ENCODE data around the gene ARID5B. TPM values are rescaled to one million over a fixed set of nuclear protein-coding genes. Genes with fewer than 3 reads are reported as not detected.

Gene ARID5B
- polyA plus RNA-seq, 1 donor from 2014 or later = 2.1 TPM

GRCh38 chr10:61857746-61858145 is 43.8 kb upstream of the ARID5B start:
- H3K9ac ChIP-seq (ENCODE audit: low read length) = no peak overlapping the region
- no peaks in the 10 kb centered on the region for H3F3A ChIP-seq (ENCODE audit: insufficient read depth, low read length, poor library complexity, severe bottlenecking)
- H3K9me3 ChIP-seq (ENCODE audit: low read length) = no peaks in the 10 kb centered on the region
- no peak overlapping the region for H3K4me2 ChIP-seq (ENCODE audit: low read length)
- no peaks in the 10 kb centered on the region for H4K20me1 ChIP-seq (ENCODE audit: insufficient read depth)
- H3K36me3 ChIP-seq (ENCODE audit: insufficient read depth, low read length) = no peaks in the 10 kb centered on the region
- H2AFZ ChIP-seq (ENCODE audit: low read depth, low read length) = no peak overlapping the region
- H3K9me2 ChIP-seq (ENCODE audit: insufficient read depth, low read length) = no peaks in the 10 kb centered on the region
- no peaks in the 10 kb centered on the region for H3K27me3 ChIP-seq (ENCODE audit: insufficient read depth, low read depth, low read length)
- H3K27ac ChIP-seq (ENCODE audit: low read length) = no peak overlapping the region
- TF ChIP-seq, protein P1, sequence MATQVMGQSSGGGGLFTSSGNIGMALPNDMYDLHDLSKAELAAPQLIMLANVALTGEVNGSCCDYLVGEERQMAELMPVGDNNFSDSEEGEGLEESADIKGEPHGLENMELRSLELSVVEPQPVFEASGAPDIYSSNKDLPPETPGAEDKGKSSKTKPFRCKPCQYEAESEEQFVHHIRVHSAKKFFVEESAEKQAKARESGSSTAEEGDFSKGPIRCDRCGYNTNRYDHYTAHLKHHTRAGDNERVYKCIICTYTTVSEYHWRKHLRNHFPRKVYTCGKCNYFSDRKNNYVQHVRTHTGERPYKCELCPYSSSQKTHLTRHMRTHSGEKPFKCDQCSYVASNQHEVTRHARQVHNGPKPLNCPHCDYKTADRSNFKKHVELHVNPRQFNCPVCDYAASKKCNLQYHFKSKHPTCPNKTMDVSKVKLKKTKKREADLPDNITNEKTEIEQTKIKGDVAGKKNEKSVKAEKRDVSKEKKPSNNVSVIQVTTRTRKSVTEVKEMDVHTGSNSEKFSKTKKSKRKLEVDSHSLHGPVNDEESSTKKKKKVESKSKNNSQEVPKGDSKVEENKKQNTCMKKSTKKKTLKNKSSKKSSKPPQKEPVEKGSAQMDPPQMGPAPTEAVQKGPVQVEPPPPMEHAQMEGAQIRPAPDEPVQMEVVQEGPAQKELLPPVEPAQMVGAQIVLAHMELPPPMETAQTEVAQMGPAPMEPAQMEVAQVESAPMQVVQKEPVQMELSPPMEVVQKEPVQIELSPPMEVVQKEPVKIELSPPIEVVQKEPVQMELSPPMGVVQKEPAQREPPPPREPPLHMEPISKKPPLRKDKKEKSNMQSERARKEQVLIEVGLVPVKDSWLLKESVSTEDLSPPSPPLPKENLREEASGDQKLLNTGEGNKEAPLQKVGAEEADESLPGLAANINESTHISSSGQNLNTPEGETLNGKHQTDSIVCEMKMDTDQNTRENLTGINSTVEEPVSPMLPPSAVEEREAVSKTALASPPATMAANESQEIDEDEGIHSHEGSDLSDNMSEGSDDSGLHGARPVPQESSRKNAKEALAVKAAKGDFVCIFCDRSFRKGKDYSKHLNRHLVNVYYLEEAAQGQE (IDR thresholded peaks at IDR 0.05; ENCODE audit: borderline replicate concordance) = no peak
- TF ChIP-seq, protein P2, sequence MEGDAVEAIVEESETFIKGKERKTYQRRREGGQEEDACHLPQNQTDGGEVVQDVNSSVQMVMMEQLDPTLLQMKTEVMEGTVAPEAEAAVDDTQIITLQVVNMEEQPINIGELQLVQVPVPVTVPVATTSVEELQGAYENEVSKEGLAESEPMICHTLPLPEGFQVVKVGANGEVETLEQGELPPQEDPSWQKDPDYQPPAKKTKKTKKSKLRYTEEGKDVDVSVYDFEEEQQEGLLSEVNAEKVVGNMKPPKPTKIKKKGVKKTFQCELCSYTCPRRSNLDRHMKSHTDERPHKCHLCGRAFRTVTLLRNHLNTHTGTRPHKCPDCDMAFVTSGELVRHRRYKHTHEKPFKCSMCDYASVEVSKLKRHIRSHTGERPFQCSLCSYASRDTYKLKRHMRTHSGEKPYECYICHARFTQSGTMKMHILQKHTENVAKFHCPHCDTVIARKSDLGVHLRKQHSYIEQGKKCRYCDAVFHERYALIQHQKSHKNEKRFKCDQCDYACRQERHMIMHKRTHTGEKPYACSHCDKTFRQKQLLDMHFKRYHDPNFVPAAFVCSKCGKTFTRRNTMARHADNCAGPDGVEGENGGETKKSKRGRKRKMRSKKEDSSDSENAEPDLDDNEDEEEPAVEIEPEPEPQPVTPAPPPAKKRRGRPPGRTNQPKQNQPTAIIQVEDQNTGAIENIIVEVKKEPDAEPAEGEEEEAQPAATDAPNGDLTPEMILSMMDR (IDR thresholded peaks at IDR 0.05; ENCODE audit: poor library complexity, severe bottlenecking) = no peak
- TF ChIP-seq TAF1 (IDR thresholded peaks at IDR 0.05; ENCODE audit: low read depth) = no peak
- TF ChIP-seq EZH2 (IDR thresholded peaks at IDR 0.05; ENCODE audit: borderline replicate concordance, insufficient read depth, low read length, poor library complexity, severe bottlenecking) = no peak
- TF ChIP-seq RAD21 (conservative IDR thresholded peaks at IDR 0.05) = no peak
- no peak for TF ChIP-seq POLR2AphosphoS5 (IDR thresholded peaks at IDR 0.05)
- no peak for TF ChIP-seq MXI1 (conservative IDR thresholded peaks at IDR 0.05; ENCODE audit: poor library complexity, severe bottlenecking)
- TF ChIP-seq EP300 (conservative IDR thresholded peaks at IDR 0.05; ENCODE audit: poor library complexity, severe bottlenecking) = no peak
- no peak for TF ChIP-seq SMC3 (conservative IDR thresholded peaks at IDR 0.05; ENCODE audit: poor library complexity)
- H3K79me2 ChIP-seq (replicated peaks; ENCODE audit: insufficient read depth, low read length) = no peaks in the 10 kb centered on the region
- no peak overlapping the region for H3K4me3 ChIP-seq (ENCODE audit: low read length)

DNA sequence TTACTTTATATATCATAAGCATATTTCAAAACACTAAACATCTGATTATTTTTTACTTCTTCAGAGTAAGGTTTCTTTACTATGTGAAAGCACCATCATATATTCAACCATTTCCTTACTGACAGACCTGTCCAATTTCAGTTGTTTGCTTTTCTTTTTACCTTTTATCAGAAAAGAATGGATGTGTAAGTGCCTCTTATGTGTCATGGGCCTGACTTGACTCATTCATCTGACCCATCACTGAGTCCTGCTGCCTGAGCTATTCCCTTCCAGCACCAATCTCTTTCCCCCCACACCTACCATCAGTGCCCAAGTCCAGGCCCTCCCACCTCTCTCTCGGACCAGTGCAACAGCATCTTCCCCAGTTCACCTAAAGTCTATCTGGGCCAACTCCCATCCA is 41.7 kb upstream of the ARID5B start:
- H3K27ac ChIP-seq (ENCODE audit: low read length) = no peak overlapping the region
- no peak overlapping the region for H3K4me3 ChIP-seq (ENCODE audit: low read length)
- no peak overlapping the region for H3K4me2 ChIP-seq (ENCODE audit: low read length)
- H3K79me2 ChIP-seq (replicated peaks; ENCODE audit: insufficient read depth, low read length) = no peaks in the 10 kb centered on the region
- H2AFZ ChIP-seq (ENCODE audit: low read depth, low read length) = no peak overlapping the region
- no peak overlapping the region for H3K9ac ChIP-seq (ENCODE audit: low read length)
- H4K20me1 ChIP-seq (ENCODE audit: insufficient read depth) = no peaks in the 10 kb centered on the region
- no peaks in the 10 kb centered on the region for H3F3A ChIP-seq (ENCODE audit: insufficient read depth, low read length, poor library complexity, severe bottlenecking)
- H3K9me3 ChIP-seq (ENCODE audit: low read length) = no peaks in the 10 kb centered on the region
- H3K9me2 ChIP-seq (ENCODE audit: insufficient read depth, low read length) = no peaks in the 10 kb centered on the region
- TF ChIP-seq, protein P2 (IDR thresholded peaks at IDR 0.05; ENCODE audit: poor library complexity, severe bottlenecking) = no peak
- TF ChIP-seq SMC3 (conservative IDR thresholded peaks at IDR 0.05; ENCODE audit: poor library complexity) = no peak
- no peak for TF ChIP-seq POLR2AphosphoS5 (IDR thresholded peaks at IDR 0.05)
- TF ChIP-seq RAD21 (conservative IDR thresholded peaks at IDR 0.05) = no peak
- no peak for TF ChIP-seq MXI1 (conservative IDR thresholded peaks at IDR 0.05; ENCODE audit: poor library complexity, severe bottlenecking)
- no peak for TF ChIP-seq EP300 (conservative IDR thresholded peaks at IDR 0.05; ENCODE audit: poor library complexity, severe bottlenecking)
- TF ChIP-seq, protein P1 (IDR thresholded peaks at IDR 0.05; ENCODE audit: borderline replicate concordance) = no peak
- no peak for TF ChIP-seq EZH2 (IDR thresholded peaks at IDR 0.05; ENCODE audit: borderline replicate concordance, insufficient read depth, low read length, poor library complexity, severe bottlenecking)
- no peaks in the 10 kb centered on the region for H3K27me3 ChIP-seq (ENCODE audit: insufficient read depth, low read depth, low read length)
- no peaks in the 10 kb centered on the region for H3K36me3 ChIP-seq (ENCODE audit: insufficient read depth, low read length)

Measured in neural cell (in vitro differentiated cells).